ENCODE data around the gene AIRE.

- no peak for TF ChIP-seq CTCF (IDR thresholded peaks at IDR 0.05)
- TF ChIP-seq POLR2A (IDR thresholded peaks at IDR 0.05): no peak
Measured at GRCh38 chr21:44304011-44304616, 18.4 kb downstream of the AIRE start.

Data from adrenal gland (tissue), 5 donors.